ENCODE measurements around the gene LRP1B. TPM values are rescaled to one million over a fixed set of nuclear protein-coding genes. Genes with fewer than 3 reads are reported as not detected.

The LRP1B gene
- polyA plus RNA-seq, 1 of the 3 experiments (the other 2 are of a cell fraction), result 0.28 TPM

GRCh38 chr2:141393214-141393545 lies 737.6 kb downstream of the LRP1B start:
- TF ChIP-seq TCF12 (IDR thresholded peaks at IDR 0.05), result peak; percentile 22; the same call in 1 of the 2 replicates
- TF ChIP-seq FOXJ3 (CRISPR knock-in tag; IDR thresholded peaks at IDR 0.05), result no peak
- TF ChIP-seq EP300 (IDR thresholded peaks at IDR 0.05; ENCODE audit: borderline replicate concordance in 1 of 2, low read depth in 1 of 2, low read length in 1 of 2), result 0 out of 4 replicates have a peak, but pooled peaks of 1 of the 2 experiments have one; percentile 12
- TF ChIP-seq FOSL2 (IDR thresholded peaks at IDR 0.05; ENCODE audit: borderline replicate concordance, low read depth), result peak; percentile 55; the same call in 1 of the 2 replicates
- no peak for TF ChIP-seq GATA2 (CRISPR knock-in tag; IDR thresholded peaks at IDR 0.05)
- TF ChIP-seq FOXM1 (IDR thresholded peaks at IDR 0.05; ENCODE audit: low read depth), result no peak
- TF ChIP-seq JUND (IDR thresholded peaks at IDR 0.05), result peak; percentile 41
- no peak for TF ChIP-seq REST (IDR thresholded peaks at IDR 0.05; ENCODE audit: low read depth, low read length)
- peak; percentile 39; the same call in 1 of the 2 replicates for TF ChIP-seq NFIC (IDR thresholded peaks at IDR 0.05; ENCODE audit: borderline replicate concordance)
- no peak for TF ChIP-seq CTCF (IDR thresholded peaks at IDR 0.05)
- no peak for TF ChIP-seq RXRA (IDR thresholded peaks at IDR 0.05; ENCODE audit: borderline replicate concordance, low read depth)
- peak; percentile 51 for TF ChIP-seq PBX3 (IDR thresholded peaks at IDR 0.05)
- no peak for TF ChIP-seq MAX (IDR thresholded peaks at IDR 0.05; ENCODE audit: low read depth)
- Histone ChIP-seq H3K4me2 (peak overlapping the region; percentile 45), H3K4me3 (ENCODE audit: low read depth in 2 of 2, low read length in 1 of 2) (peak overlapping the region in 1 of 2 experiments; percentile 21; a peak in 1 of 4 replicates), H3K9me3 (no peaks in the 10 kb centered on the region), H3K27me3 (ENCODE audit: insufficient read depth) (no peaks in the 10 kb centered on the region), H3K9ac (peak overlapping the region; percentile 58), H3F3A (replicated peaks; ENCODE audit: insufficient read depth) (peaks cover 25% of the 10 kb centered on the region), H4K20me1 (ENCODE audit: insufficient read depth) (no peaks in the 10 kb centered on the region), H3K9me2 (no peaks in the 10 kb centered on the region), H3K36me3 (replicated peaks in 1 of 2; ENCODE audit: control insufficient read depth in 1 of 2, insufficient read depth in 2 of 2, low read length in 1 of 2) (no peaks in the 10 kb centered on the region), H3K27ac (ENCODE audit: low read depth in 2 of 2, low read length in 1 of 2) (peak overlapping the region; percentile 53 to 98; a peak in 3 of 4 replicates), H3K4me1 (ENCODE audit: control insufficient read depth in 1 of 2, insufficient read depth in 2 of 2, low read depth in 1 of 2, low read length in 1 of 2) (peaks cover 0 to 27% of the 10 kb centered on the region in 2 experiments; a peak in 2 of 4 replicates), H3K79me2 (ENCODE audit: insufficient read depth) (no peaks in the 10 kb centered on the region), H2AFZ (ENCODE audit: low read depth) (peak overlapping the region; percentile 72)
- DNase-seq, result no peak
- WGBS (ENCODE audit: low lambda C conversion rate), result 20% methylated on average over 2 of the region's 2 CpGs
- POLR2A ChIA-PET, result no interaction called here
- CTCF ChIA-PET, result interaction anchor here (0.7 kb wide), 1 partner anchor 9 kb away, joined by 4 read pairs; no protein-coding TSS in a partner anchor
